HTERT RPE-1 (cell line): ENCODE measurements around the gene MCTP1.
"Not testable (repeated sequence)": the region's sequence is repeated elsewhere in the genome, so short reads cannot be mapped to it uniquely, and the experiment has no call there.

Source experiments
- in situ Hi-C: fragments of 300-500 bp; cut with MboI; formaldehyde crosslinking; loops from 4 replicates; pipeline ENCODE4 v1.14.3; 2020; ENCODE audit warnings: low sequenced_read_pairs

MCTP1 gene

GRCh38 chr5:95256446-95256845 lies 28.4 kb downstream of the MCTP1 start:
- in situ Hi-C loops, result loop anchor here (25.0 kb wide), 1 partner anchor 294 kb away; no protein-coding TSS in a partner anchor

- in situ Hi-C loops, result loop anchor here (25.0 kb wide), 1 partner anchor 290 kb away; no protein-coding TSS in a partner anchor
Measured at GRCh38 chr5:95252801-95253200, 32.1 kb downstream of the MCTP1 start.

- in situ Hi-C loops, result loop anchor here (25.0 kb wide), 1 partner anchor 289 kb away; no protein-coding TSS in a partner anchor
Measured at GRCh38 chr5:95251185-95251584, 33.7 kb downstream of the MCTP1 start.

GRCh38 chr5:95244479-95244878 lies 40.4 kb downstream of the MCTP1 start:
- in situ Hi-C loops, result no loop called here

- in situ Hi-C loops, result no loop called here
Measured at GRCh38 chr5:95241635-95242034, 43.3 kb downstream of the MCTP1 start.

- in situ Hi-C loops, result no loop called here
Measured at GRCh38 chr5:95241161-95241560, 43.7 kb downstream of the MCTP1 start.

GRCh38 chr5:95238560-95239325 lies 46.2 kb downstream of the MCTP1 start:
- in situ Hi-C loops, result no loop called here

- in situ Hi-C loops, result no loop called here
Measured at GRCh38 chr5:95237324-95237723, 47.6 kb downstream of the MCTP1 start.

- in situ Hi-C loops, result no loop called here
Measured at GRCh38 chr5:95235439-95235982, 49.4 kb downstream of the MCTP1 start.

- in situ Hi-C loops, result no loop called here
Measured at GRCh38 chr5:95229646-95230045, 55.2 kb downstream of the MCTP1 start.

GRCh38 chr5:95224701-95225459 lies 60.0 kb downstream of the MCTP1 start:
- in situ Hi-C loops, result no loop called here

GRCh38 chr5:95223566-95224258 lies 61.2 kb downstream of the MCTP1 start:
- in situ Hi-C loops, result no loop called here

GRCh38 chr5:95222836-95223235 lies 62.1 kb downstream of the MCTP1 start:
- in situ Hi-C loops, result no loop called here

GRCh38 chr5:95221234-95221633 lies 63.7 kb downstream of the MCTP1 start:
- in situ Hi-C loops, result no loop called here

GRCh38 chr5:95220381-95220780 lies 64.5 kb downstream of the MCTP1 start:
- in situ Hi-C loops, result no loop called here

- in situ Hi-C loops, result no loop called here
Measured at GRCh38 chr5:95219411-95219810, 65.5 kb downstream of the MCTP1 start.

- in situ Hi-C loops, result no loop called here
Measured at GRCh38 chr5:95217881-95218280, 67.0 kb downstream of the MCTP1 start.

- in situ Hi-C loops, result no loop called here
Measured at GRCh38 chr5:95217351-95217750, 67.5 kb downstream of the MCTP1 start.

GRCh38 chr5:95216136-95216955 lies 68.5 kb downstream of the MCTP1 start:
- in situ Hi-C loops, result no loop called here

GRCh38 chr5:95207811-95208210 lies 77.1 kb downstream of the MCTP1 start:
- in situ Hi-C loops, result not testable (repeated sequence)
